ENCODE results near the gene PKIB. TPM values are rescaled to one million over a fixed set of nuclear protein-coding genes. Genes with fewer than 3 reads are reported as not detected.
A peak's percentile ranks its signal among the peaks of the same experiment; 100 is the strongest.

The PKIB gene
- total RNA-seq, 1 donor from 2014 or later, result 0.88 TPM

DNA sequence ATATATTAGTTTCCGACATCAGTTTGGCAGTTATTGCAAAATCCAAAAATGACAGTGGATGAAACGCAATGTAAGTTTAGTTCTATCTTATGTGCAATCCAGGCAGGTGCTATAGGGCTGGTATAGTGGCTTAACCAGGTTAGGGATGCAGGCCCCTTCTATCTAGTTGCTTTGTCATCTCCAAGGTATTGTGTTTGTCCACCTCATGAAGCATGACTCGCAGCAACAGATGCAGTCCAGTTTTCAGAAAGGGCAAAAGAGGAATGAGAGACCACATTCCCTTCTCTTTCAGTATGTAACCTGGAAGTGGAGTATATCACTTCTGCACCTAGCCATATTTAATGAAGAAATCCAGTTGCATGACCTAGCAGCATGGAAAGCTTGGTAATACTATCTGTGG lies 59.7 kb downstream of the PKIB start:
- no peak for ATAC-seq

DNA sequence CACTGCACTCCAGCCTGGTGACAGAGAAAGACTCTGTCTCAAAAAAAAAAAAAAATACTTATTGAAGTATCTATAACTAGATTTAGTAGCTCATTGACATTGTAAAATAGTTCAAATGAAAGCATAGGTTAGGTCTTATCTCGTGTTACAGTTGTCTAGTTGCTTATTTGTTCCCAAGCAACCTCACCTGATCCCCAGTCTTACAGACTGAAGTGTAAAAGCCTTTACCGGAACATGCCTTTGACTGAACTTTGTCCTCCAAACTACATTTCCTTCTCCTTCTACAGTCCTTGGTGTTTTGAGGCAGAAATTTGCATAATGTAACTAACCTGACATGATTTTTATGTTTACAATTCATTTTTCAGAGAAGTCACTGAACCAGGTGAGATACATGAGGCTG lies 61.0 kb downstream of the PKIB start:
- ATAC-seq, result no peak

- ATAC-seq, result peak; percentile 32
These were observed 63.2 kb downstream of the PKIB start for GRCh38 chr6:122673343-122673961.

DNA sequence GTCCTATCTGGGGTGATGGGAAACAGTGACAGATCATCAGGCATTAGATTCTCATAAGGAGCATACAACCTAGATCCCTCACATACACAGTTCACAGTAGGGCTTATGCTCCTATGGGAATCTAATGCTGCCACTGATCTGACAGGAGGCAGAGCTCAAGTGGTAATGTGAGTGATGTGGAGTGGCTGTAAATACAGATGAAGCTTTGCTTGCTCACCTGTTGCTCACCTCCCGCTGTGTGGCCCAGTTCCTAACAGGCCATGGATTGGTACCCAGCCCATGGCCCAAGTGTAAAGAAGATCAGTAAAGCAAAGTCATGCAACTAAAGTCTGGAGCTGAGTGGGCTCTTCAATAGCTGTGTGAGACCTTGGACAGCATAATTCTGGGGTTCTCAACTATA lies 65.9 kb downstream of the PKIB start:
- ATAC-seq, result no peak

GRCh38 chr6:122676688-122677087 lies 66.5 kb downstream of the PKIB start:
- ATAC-seq, result no peak

DNA sequence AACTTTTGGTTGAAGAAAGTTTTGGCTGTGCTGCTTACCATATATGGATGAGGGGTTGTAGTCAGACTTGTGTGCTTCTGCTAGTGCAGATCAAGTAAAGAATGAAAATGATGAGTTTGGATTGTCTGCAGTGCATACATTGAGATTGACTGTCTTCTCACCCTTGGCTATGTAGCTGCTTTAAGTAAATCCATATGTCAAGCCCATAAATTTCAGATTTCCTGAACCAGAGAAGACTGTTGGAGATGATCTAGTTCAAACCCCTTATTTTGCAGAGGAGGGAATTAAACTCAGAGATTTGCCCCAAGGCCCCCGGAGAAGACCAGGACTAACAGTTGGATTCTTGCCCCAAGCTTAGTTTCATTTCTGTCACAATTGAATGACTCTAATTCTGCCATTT lies 67.2 kb downstream of the PKIB start:
- no peak for ATAC-seq

- ATAC-seq, result no peak
These were observed 68.6 kb downstream of the PKIB start for GRCh38 chr6:122678841-122679240.

DNA sequence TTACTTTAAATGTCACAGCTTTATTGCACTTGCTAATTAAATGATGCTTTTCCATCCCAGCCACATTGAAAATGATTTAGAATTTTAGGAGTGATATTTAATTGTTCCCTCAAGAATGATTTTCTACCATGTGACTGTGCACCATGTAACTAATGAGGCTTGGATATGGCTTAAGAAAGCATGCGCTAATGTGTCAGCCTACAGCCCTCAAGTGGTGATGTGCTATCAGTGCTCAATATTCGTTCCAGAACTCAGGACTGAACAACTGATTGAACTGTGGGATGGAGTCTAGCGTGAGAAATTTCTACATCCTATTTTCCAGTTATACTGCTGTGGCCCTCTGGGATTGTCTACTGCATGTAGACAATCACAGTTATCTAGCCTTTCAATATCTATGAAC lies 71.5 kb downstream of the PKIB start:
- no peak for ATAC-seq

- no peak for ATAC-seq
These were observed 73.9 kb downstream of the PKIB start for GRCh38 chr6:122683989-122684651.

DNA sequence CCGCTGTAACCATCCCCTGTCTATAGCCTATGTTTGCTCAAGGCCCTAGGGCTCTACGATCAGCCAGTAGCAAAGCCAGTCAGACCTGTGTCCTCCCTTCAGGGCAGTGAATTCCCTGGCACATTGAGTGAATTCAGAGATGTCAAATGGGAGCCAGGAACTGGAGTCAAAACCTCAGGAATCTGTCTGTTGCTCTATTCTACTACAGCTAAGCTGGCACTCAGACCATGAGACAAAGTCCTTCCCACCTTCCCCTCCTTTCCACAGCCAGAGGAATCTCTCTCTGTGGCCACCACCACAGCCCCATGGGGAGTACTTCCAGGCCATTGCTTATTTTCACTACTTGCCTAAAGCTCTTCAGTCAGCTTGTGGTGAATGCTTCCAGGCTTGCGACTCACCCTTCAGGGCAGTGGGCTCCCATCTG lies 82.0 kb downstream of the PKIB start:
- no peak for ATAC-seq

GRCh38 chr6:122692807-122693580 lies 82.8 kb downstream of the PKIB start:
- no peak for ATAC-seq

DNA sequence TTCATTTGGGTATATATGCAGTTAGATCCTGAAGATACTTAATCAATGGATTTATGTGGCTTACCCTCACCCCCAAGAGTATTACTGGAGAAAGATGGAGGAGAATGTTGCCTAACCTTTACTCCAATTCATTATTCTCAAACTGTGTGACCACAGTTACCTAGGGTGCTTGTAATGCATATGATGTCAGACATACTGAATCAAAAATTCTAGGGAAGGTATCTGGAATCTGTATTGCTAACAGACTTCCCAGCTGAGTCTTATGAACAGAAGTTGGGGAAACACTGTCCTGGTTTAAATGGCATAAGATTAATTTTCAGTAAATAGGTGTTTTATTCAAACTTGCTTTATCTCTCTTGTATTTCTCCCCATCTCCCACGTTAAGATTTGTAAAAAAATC lies 83.9 kb downstream of the PKIB start:
- ATAC-seq, result no peak

- ATAC-seq, result no peak
These were observed 84.4 kb downstream of the PKIB start for GRCh38 chr6:122694602-122695001.

- ATAC-seq, result no peak
These were observed 85.0 kb downstream of the PKIB start for GRCh38 chr6:122695188-122695587.

DNA sequence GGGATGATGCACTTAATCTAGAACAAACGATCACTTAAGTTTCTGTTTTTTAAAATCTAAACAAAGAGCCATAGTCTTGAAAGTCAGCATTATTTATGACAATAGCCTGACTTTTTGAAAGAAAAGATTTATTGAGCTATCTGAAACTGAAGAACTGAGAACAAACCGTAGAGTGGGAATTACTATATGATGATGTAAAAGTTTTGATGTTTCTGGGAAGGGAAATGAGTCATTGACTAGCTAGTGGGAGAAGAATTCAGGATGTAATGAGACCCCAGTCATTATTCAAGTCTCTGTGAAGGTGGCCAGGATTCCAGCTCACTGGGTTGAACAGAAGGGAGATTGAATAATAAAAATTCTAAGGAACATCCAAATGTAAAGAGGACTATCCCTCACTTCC lies 85.9 kb downstream of the PKIB start:
- ATAC-seq, result no peak

- peak; percentile 66 for ATAC-seq
These were observed 86.6 kb downstream of the PKIB start for GRCh38 chr6:122696853-122697252.

GRCh38 chr6:122697458-122697857 lies 87.3 kb downstream of the PKIB start:
- no peak for ATAC-seq

GRCh38 chr6:122701666-122702065 lies 91.5 kb downstream of the PKIB start:
- no peak for ATAC-seq

DNA sequence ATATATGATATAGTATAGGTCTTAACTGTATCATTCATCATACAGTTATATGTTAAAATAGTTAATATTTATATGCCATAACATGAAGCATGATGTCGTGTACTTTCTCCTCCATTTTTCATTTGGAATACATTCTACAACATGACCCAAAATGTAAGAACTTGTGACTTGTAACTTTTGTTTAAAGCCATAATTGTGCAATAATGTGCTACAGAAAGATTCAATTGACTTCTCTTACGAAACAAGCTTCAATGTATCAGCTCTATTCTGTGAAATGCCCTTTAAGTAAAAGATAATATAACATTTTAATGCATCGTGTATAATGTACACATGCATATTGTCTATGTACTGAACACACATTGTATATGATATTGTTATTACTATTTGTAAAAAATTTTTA lies 92.6 kb downstream of the PKIB start:
- no peak for ATAC-seq

DNA sequence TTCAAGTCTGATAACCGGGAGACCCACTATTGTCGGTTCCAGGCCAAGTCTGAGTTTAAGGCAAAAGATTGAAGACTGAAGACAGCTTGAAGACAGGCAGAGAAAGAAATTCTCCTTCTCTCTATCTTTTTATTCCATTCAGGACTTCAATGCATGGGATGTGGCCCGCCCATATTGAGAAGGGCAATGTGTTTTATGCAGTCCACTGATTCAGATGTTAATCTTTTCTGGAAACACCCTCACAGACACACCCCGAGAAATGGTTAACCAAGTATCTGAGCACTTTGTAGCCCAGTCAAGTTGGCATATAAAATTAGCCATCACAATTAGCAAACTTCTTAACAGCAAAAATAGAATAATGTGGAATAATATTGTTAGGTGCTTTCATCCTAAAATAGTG lies 93.9 kb downstream of the PKIB start:
- no peak for ATAC-seq

- no peak for ATAC-seq
These were observed 99.8 kb downstream of the PKIB start for GRCh38 chr6:122709922-122710512.

GRCh38 chr6:122710908-122711635 lies 100.9 kb downstream of the PKIB start:
- no peak for ATAC-seq

DNA sequence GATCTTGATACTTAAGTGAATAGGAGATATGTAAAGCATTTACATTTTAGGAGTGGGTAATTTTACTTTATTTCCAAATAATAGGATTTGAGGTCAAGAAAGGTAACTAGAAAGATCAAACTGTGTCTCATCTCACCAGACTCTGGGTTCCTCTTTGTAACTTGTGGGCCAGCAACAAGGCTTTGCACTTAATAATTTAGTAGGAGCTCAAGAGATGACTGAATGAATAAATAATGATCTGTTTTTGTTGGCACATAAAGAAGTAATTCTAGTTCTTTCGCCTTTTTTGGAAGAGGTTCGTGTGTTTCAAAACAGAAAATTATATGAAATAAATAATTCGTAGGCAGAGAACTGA lies 101.9 kb downstream of the PKIB start:
- no peak for ATAC-seq

Data from esophagus mucosa (tissue), 1 donor.